Hematopoietic multipotent progenitor cell (in vitro differentiated cells): ENCODE results near the gene CCR4. TPM values are rescaled to one million over a fixed set of nuclear protein-coding genes. Genes with fewer than 3 reads are reported as not detected.
A peak's percentile ranks its signal among the peaks of the same experiment; 100 is the strongest.
"Not testable (repeated sequence)": the region's sequence is repeated elsewhere in the genome, so short reads cannot be mapped to it uniquely, and the experiment has no call there.

ENCODE experiments used
- DNase-seq, 3 donors: peaks; one replicate each; pipeline ENCODE4 v3.0.0-alpha.2; 2011 to 2015; ENCODE audit warnings: low read depth in 2 of 3, low spot score in 2 of 3
- total RNA-seq: library from RNA; depleted of rRNA; stranded (reverse); fragments of >200 nt; gene quantifications from one replicate; pipeline ENCODE4 v1.2.3, GENCODE V29; 2012

CCR4 gene
- 0.27 TPM for total RNA-seq

GRCh38 chr3:32951410-32951811 is at the start of gene CCR4:
TSS of gene CCR4 (plus strand) at chr3:32951644. CDS start at chr3:32953423, 1,779 bp downstream.
- peak in 2 of 3 donors; percentile 84 to 88 for DNase-seq

GRCh38 chr3:32902887-32903371 is 48.5 kb upstream of the CCR4 start:
- peak in 2 of 3 donors; percentile 47 to 53 for DNase-seq

GRCh38 chr3:32903953-32904352 is 47.5 kb upstream of the CCR4 start:
- no peak for DNase-seq

- no peak for DNase-seq
Measured at GRCh38 chr3:32909999-32910398, 41.4 kb upstream of the CCR4 start.

GRCh38 chr3:32910954-32911353 is 40.5 kb upstream of the CCR4 start:
- DNase-seq = no peak

- no peak for DNase-seq
Measured at GRCh38 chr3:32912046-32912445, 39.4 kb upstream of the CCR4 start.

- DNase-seq = no peak
Measured at GRCh38 chr3:32913790-32914446, 37.5 kb upstream of the CCR4 start.

GRCh38 chr3:32919920-32920319 is 31.5 kb upstream of the CCR4 start:
- DNase-seq = no peak

GRCh38 chr3:32922078-32922477 is 29.4 kb upstream of the CCR4 start:
- DNase-seq = no peak

- DNase-seq = no peak
Measured at GRCh38 chr3:32930161-32930560, 21.3 kb upstream of the CCR4 start.

GRCh38 chr3:32931273-32931672 is 20.2 kb upstream of the CCR4 start:
- DNase-seq = not testable (repeated sequence)

- DNase-seq = peak in 2 of 3 donors; percentile 18 to 45
Measured at GRCh38 chr3:32934150-32934742, 17.2 kb upstream of the CCR4 start.

GRCh38 chr3:32937331-32937730 is 14.1 kb upstream of the CCR4 start:
- no peak for DNase-seq

GRCh38 chr3:32939531-32940284 is 11.7 kb upstream of the CCR4 start:
- DNase-seq = not testable (repeated sequence)

- no peak for DNase-seq
Measured at GRCh38 chr3:32940726-32941125, 10.7 kb upstream of the CCR4 start.

GRCh38 chr3:32945136-32945535 is 6.3 kb upstream of the CCR4 start:
- no peak for DNase-seq

GRCh38 chr3:32945598-32945997 is 5.8 kb upstream of the CCR4 start:
- not testable (repeated sequence) for DNase-seq

GRCh38 chr3:32946973-32947788 is 4.3 kb upstream of the CCR4 start:
- no peak for DNase-seq

GRCh38 chr3:32947789-32948238 is 3.6 kb upstream of the CCR4 start:
- DNase-seq = peak; percentile 77 to 91 (median 87)

GRCh38 chr3:32948625-32949445 is 2.6 kb upstream of the CCR4 start:
- no peak for DNase-seq
